A549 (cell line): ENCODE measurements around the gene UBN2. TPM values are rescaled to one million over a fixed set of nuclear protein-coding genes. Genes with fewer than 3 reads are reported as not detected.

ENCODE experiments used
- BHLHE40 ChIP-seq: IDR thresholded peaks from 2 replicates; pipeline ENCODE4 v1.6.1; 2012; ENCODE audit warnings: low read depth, low read length, inconsistent platforms
- CBX2 ChIP-seq: fragments of 200-600 bp; sonication (generic); IDR thresholded peaks from 2 replicates; pipeline ENCODE4 v1.6.1; 2016; ENCODE audit warnings: low read depth, mild to moderate bottlenecking, borderline replicate concordance
- CEBPB ChIP-seq, 2 experiments: fragments of >200 bp in 1 of 2; sonication (Bioruptor Twin) in 1 of 2; formaldehyde crosslinking in 1 of 2; IDR thresholded peaks; 2 replicates each; pipeline ENCODE4 v1.6.1; 2012 to 2016
- CHD2 ChIP-seq: fragments of 150-350 bp; IDR thresholded peaks from 2 replicates; pipeline ENCODE4 v1.6.1; 2014; ENCODE audit warnings: low read length; ENCODE audit not compliant: partially characterized antibody
- CHD4 ChIP-seq: fragments of 200-600 bp; sonication (generic); IDR thresholded peaks from 2 replicates; pipeline ENCODE4 v1.6.1; 2016; ENCODE audit warnings: antibody characterized with exemption, mild to moderate bottlenecking, borderline replicate concordance
- EHMT2 ChIP-seq: fragments of 200-600 bp; sonication (generic); IDR thresholded peaks from 2 replicates; pipeline ENCODE4 v1.6.1; 2016; ENCODE audit warnings: antibody characterized with exemption, low read depth, mild to moderate bottlenecking, moderate library complexity
- ESRRA ChIP-seq: fragments of 150-350 bp; IDR thresholded peaks from 2 replicates; pipeline ENCODE4 v1.6.1; 2014; ENCODE audit warnings: mild to moderate bottlenecking, low read length, borderline replicate concordance
- FOSB ChIP-seq: fragments of 250-450 bp; sonication (Bioruptor Pico); IDR thresholded peaks from 2 replicates; pipeline ENCODE4 v1.5.0; 2020; ENCODE audit warnings: mild to moderate bottlenecking, moderate library complexity
- FOSL2 ChIP-seq, 2 experiments: fragments of 450-650 bp in 1 of 2; fragments of >200 bp in 1 of 2; sonication (Bioruptor Twin) in 1 of 2; formaldehyde crosslinking; IDR thresholded peaks; 2 replicates each; pipeline versions ENCODE4 v1.5.0 to v1.6.1; 2016 to 2020; ENCODE audit warnings: mild to moderate bottlenecking in 1 of 2, moderate library complexity in 1 of 2
- FOXS1 ChIP-seq: fragments of 250-450 bp; sonication (Bioruptor Pico); IDR thresholded peaks from 2 replicates; pipeline ENCODE4 v1.5.0; 2020; ENCODE audit warnings: mild to moderate bottlenecking, moderate library complexity
- HDAC2 ChIP-seq: fragments of 200-600 bp; sonication (generic); IDR thresholded peaks from 2 replicates; pipeline ENCODE4 v1.6.1; 2016
- HEYL ChIP-seq: fragments of 250-450 bp; sonication (Bioruptor Pico); IDR thresholded peaks from 2 replicates; pipeline ENCODE4 v1.8.0; 2021; ENCODE audit warnings: mild to moderate bottlenecking, moderate library complexity
- HOXB13 ChIP-seq: fragments of 250-450 bp; sonication (Bioruptor Pico); IDR thresholded peaks from 2 replicates; pipeline ENCODE4 v1.5.0; 2020; ENCODE audit warnings: low read depth, mild to moderate bottlenecking, moderate library complexity
- HOXB5 ChIP-seq: fragments of 250-450 bp; sonication (Bioruptor Pico); IDR thresholded peaks from 2 replicates; pipeline ENCODE4 v1.5.0; 2020; ENCODE audit warnings: mild to moderate bottlenecking, moderate library complexity
- JUNB ChIP-seq: fragments of >200 bp; sonication (Bioruptor Twin); formaldehyde crosslinking; IDR thresholded peaks from 2 replicates; pipeline ENCODE4 v1.6.1; 2016
- KDM1A ChIP-seq: fragments of 200-600 bp; sonication (generic); IDR thresholded peaks from 2 replicates; pipeline ENCODE4 v1.6.1; 2016; ENCODE audit warnings: low read depth, mild to moderate bottlenecking
- KDM5A ChIP-seq: fragments of 200-600 bp; sonication (generic); IDR thresholded peaks from 2 replicates; pipeline ENCODE4 v1.6.1; 2016; ENCODE audit warnings: antibody characterized with exemption, mild to moderate bottlenecking
- MAFK ChIP-seq: fragments of 450-650 bp; IDR thresholded peaks from 2 replicates; pipeline ENCODE4 v1.6.1; 2014; ENCODE audit not compliant: partially characterized antibody
- MAZ ChIP-seq: fragments of 150-350 bp; IDR thresholded peaks from 2 replicates; pipeline ENCODE4 v1.6.1; 2014; ENCODE audit warnings: antibody characterized with exemption, low read depth, low read length, borderline replicate concordance
- MYC ChIP-seq: IDR thresholded peaks from 2 replicates; pipeline ENCODE4 v1.6.1; 2012; ENCODE audit warnings: mild to moderate bottlenecking, inconsistent platforms, low read length, improper control_type of control experiment, borderline replicate concordance
- NFE2L2 ChIP-seq: fragments of 150-350 bp; conservative IDR thresholded peaks from 2 replicates; pipeline ENCODE4 v1.6.1; 2014; ENCODE audit warnings: low read length
- NPAS2 ChIP-seq: fragments of 250-450 bp; sonication (Bioruptor Pico); IDR thresholded peaks from 2 replicates; pipeline ENCODE4 v1.8.0; 2022; ENCODE audit warnings: mild to moderate bottlenecking, moderate library complexity, borderline replicate concordance
- NR3C1 ChIP-seq: fragments of >200 bp; sonication (Bioruptor Twin); formaldehyde crosslinking; IDR thresholded peaks from 3 replicates; pipeline ENCODE4 v1.6.1; 2017
- PBX3 ChIP-seq: IDR thresholded peaks from 2 replicates; pipeline ENCODE4 v1.6.1; 2012
- PHF8 ChIP-seq: fragments of 200-600 bp; sonication (generic); IDR thresholded peaks from 2 replicates; pipeline ENCODE4 v1.6.1; 2016; ENCODE audit warnings: low read depth, mild to moderate bottlenecking, antibody characterized with exemption, moderate library complexity, borderline replicate concordance
- POLR2A ChIP-seq: IDR thresholded peaks from 2 replicates; pipeline ENCODE4 v1.6.1; 2012; ENCODE audit warnings: mild to moderate bottlenecking, low read length
- RAD21 ChIP-seq, 2 experiments: fragments of >200 bp in 1 of 2; sonication (Bioruptor Twin) in 1 of 2; formaldehyde crosslinking in 1 of 2; IDR thresholded peaks in 1 of 2; conservative IDR thresholded peaks in 1 of 2; 2 replicates in 1 of 2; 3 replicates in 1 of 2; pipeline ENCODE4 v1.6.1; 2012 to 2018; ENCODE audit warnings: inconsistent platforms in 1 of 2
- RARB ChIP-seq: fragments of 250-450 bp; sonication (Bioruptor Pico); IDR thresholded peaks from 2 replicates; pipeline ENCODE4 v1.8.0; 2021; ENCODE audit warnings: mild to moderate bottlenecking, moderate library complexity
- RFX5 ChIP-seq: fragments of 450-650 bp; IDR thresholded peaks from 2 replicates; pipeline ENCODE4 v1.7.1; 2014; ENCODE audit warnings: antibody characterized with exemption, mild to moderate bottlenecking, moderate library complexity
- RNF2 ChIP-seq: fragments of 200-600 bp; sonication (generic); IDR thresholded peaks from 2 replicates; pipeline ENCODE4 v1.6.1; 2016; ENCODE audit warnings: low read depth, mild to moderate bottlenecking, antibody characterized with exemption, moderate library complexity, borderline replicate concordance
- SMC3 ChIP-seq: fragments of >200 bp; sonication (Bioruptor Twin); formaldehyde crosslinking; IDR thresholded peaks from 3 replicates; pipeline ENCODE4 v1.6.1; 2018; ENCODE audit warnings: inconsistent platforms
- TFCP2L1 ChIP-seq: fragments of 250-450 bp; sonication (Bioruptor Pico); IDR thresholded peaks from 2 replicates; pipeline ENCODE4 v1.5.0; 2021; ENCODE audit warnings: mild to moderate bottlenecking
- TP53 ChIP-seq: fragments of 250-450 bp; sonication (Bioruptor Pico); IDR thresholded peaks from 2 replicates; pipeline ENCODE4 v1.5.0; 2021; ENCODE audit warnings: mild to moderate bottlenecking, moderate library complexity
- USF2 ChIP-seq: fragments of 450-650 bp; IDR thresholded peaks from 2 replicates; pipeline ENCODE4 v1.6.1; 2014; ENCODE audit warnings: antibody characterized with exemption
- ZC3H11A ChIP-seq: fragments of 450-650 bp; IDR thresholded peaks from 2 replicates; pipeline ENCODE4 v1.6.1; 2014; ENCODE audit warnings: antibody characterized with exemption, mild to moderate bottlenecking
- polyA plus RNA-seq, 4 experiments: library from polyadenylated mRNA; depleted of rRNA in 3 of 4; stranded (reverse); fragments of >200 nt; fragmentation: RNase III in 1 of 4; extraction: RNeasy Plus Mini Kit Qiagen cat#74134 plus additional on column Dnase treatment in 1 of 4; gene quantifications; 2 replicates in 3 of 4; 3 replicates in 1 of 4; pipeline ENCODE4 v1.2.3, GENCODE V29; 2011 to 2017
- TF ChIP-seq, protein P1 (sequence below): IDR thresholded peaks from 2 replicates; pipeline ENCODE4 v1.6.1; 2012; ENCODE audit warnings: low read depth, borderline replicate concordance
- TF ChIP-seq, protein P2 (sequence below): IDR thresholded peaks from 2 replicates; pipeline ENCODE4 v1.6.1; 2012
- TF ChIP-seq, protein P3 (sequence below): fragments of >200 bp; sonication (Bioruptor Twin); formaldehyde crosslinking; IDR thresholded peaks from 3 replicates; pipeline ENCODE4 v1.6.1; 2016
- TF ChIP-seq, protein P4 (sequence below): fragments of 250-450 bp; sonication (Bioruptor Pico); IDR thresholded peaks from 2 replicates; pipeline ENCODE4 v1.5.0; 2021; ENCODE audit warnings: mild to moderate bottlenecking, moderate library complexity, borderline replicate concordance

The UBN2 gene
- polyA plus RNA-seq, 2 of the 4 experiments (the other 2 are of a cell fraction): 2.1 to 5.7 TPM

DNA sequence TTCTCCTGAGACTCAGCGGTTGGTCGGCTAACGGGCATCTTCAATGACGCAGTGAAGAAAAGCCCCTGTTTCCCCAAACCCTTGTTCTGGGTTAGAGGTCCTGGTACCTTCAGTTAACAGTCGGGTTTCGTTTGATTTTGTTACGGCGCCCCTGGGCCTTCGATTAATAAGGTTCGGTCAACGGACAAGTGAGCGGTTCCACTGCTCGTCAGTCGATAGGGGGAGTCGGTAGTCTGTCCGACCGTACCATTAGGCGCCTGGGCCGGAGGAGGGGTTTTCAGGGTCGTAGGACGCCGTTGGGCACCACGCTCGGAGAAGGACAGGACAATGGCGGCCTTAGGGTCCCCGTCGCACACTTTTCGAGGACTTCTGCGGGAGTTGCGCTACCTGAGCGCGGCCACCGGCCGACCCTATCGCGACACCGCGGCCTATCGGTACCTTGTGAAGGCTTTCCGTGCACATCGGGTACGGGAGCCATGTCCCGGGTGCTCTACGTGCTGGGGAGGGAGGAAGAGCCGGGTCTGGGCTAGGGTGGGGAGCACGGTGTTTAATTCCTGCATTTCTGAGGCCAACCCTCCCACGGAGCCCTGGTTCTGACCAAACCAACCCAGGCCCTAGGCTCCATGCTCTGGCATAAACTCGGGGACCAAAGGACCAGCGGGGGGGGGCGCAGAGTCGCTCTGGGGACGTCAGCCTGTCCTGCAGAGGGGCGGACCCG lies 110.2 kb downstream of the UBN2 start, which contains the start of gene FMC1 (continued):
- TF ChIP-seq RAD21 (conservative IDR thresholded peaks at IDR 0.05 in 1 of 2, IDR thresholded peaks at IDR 0.05 in 1 of 2) (peak in 1 of 2 experiments; percentile 32; a peak in 1 of 5 replicates), PBX3 (0 out of 2 replicates have a peak, but pooled peaks have one; percentile 18), NFE2L2 (no peak), SMC3 (no peak), KDM1A (no peak), KDM5A (no peak), MAZ (0 out of 2 replicates have a peak, but pooled peaks have one; percentile 67), HEYL (no peak), POLR2A (peak; percentile 61), ESRRA (no peak), RFX5 (no peak), FOXS1 (CRISPR knock-in tag) (no peak), CBX2 (peak; percentile 66; the same call in 1 of the 2 replicates), TP53 (CRISPR knock-in tag) (peak; percentile 88), NPAS2 (CRISPR knock-in tag) (no peak), PHF8 (peak; percentile 97), RNF2 (no peak), BHLHE40 (peak; percentile 26; the same call in 1 of the 2 replicates), CEBPB (IDR thresholded peaks at IDR 0.05) (no peak), FOSB (CRISPR knock-in tag) (no peak), HDAC2 (no peak), ZC3H11A (no peak), MYC (no peak), TFCP2L1 (CRISPR knock-in tag) (0 out of 2 replicates have a peak, but pooled peaks have one; percentile 20), USF2 (no peak), JUNB (no peak), CHD4 (no peak), MAFK (no peak), NR3C1 (no peak), HOXB13 (CRISPR knock-in tag) (no peak), RARB (CRISPR knock-in tag) (peak; percentile 20; the same call in 1 of the 2 replicates), EHMT2 (no peak), HOXB5 (CRISPR knock-in tag) (no peak), CHD2 (no peak), FOSL2 (IDR thresholded peaks at IDR 0.05) (no peak), FOSL2 (CRISPR knock-in tag; IDR thresholded peaks at IDR 0.05) (no peak)
- TF ChIP-seq, protein P1, sequence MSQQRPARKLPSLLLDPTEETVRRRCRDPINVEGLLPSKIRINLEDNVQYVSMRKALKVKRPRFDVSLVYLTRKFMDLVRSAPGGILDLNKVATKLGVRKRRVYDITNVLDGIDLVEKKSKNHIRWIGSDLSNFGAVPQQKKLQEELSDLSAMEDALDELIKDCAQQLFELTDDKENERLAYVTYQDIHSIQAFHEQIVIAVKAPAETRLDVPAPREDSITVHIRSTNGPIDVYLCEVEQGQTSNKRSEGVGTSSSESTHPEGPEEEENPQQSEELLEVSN: no peak; the same call in 1 of the 2 replicates
- TF ChIP-seq, protein P2, sequence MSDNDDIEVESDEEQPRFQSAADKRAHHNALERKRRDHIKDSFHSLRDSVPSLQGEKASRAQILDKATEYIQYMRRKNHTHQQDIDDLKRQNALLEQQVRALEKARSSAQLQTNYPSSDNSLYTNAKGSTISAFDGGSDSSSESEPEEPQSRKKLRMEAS: peak; percentile 51
- TF ChIP-seq, protein P3, sequence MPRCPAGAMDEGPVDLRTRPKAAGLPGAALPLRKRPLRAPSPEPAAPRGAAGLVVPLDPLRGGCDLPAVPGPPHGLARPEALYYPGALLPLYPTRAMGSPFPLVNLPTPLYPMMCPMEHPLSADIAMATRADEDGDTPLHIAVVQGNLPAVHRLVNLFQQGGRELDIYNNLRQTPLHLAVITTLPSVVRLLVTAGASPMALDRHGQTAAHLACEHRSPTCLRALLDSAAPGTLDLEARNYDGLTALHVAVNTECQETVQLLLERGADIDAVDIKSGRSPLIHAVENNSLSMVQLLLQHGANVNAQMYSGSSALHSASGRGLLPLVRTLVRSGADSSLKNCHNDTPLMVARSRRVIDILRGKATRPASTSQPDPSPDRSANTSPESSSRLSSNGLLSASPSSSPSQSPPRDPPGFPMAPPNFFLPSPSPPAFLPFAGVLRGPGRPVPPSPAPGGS: no peak; the same call in 2 of the 3 replicates
- TF ChIP-seq, protein P4, sequence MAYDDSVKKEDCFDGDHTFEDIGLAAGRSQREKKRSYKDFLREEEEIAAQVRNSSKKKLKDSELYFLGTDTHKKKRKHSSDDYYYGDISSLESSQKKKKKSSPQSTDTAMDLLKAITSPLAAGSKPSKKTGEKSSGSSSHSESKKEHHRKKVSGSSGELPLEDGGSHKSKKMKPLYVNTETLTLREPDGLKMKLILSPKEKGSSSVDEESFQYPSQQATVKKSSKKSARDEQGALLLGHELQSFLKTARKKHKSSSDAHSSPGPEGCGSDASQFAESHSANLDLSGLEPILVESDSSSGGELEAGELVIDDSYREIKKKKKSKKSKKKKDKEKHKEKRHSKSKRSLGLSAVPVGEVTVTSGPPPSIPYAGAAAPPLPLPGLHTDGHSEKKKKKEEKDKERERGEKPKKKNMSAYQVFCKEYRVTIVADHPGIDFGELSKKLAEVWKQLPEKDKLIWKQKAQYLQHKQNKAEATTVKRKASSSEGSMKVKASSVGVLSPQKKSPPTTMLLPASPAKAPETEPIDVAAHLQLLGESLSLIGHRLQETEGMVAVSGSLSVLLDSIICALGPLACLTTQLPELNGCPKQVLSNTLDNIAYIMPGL: peak; percentile 90
